CD4-positive, alpha-beta T cell treated with Interleukin-17A for 1 hour (primary cell): ENCODE data around the gene KRTAP10-3.

Source experiments
- DNase-seq: peaks from one replicate; pipeline ENCODE4 v3.0.0-alpha.2; 2020

Gene KRTAP10-3

DNA sequence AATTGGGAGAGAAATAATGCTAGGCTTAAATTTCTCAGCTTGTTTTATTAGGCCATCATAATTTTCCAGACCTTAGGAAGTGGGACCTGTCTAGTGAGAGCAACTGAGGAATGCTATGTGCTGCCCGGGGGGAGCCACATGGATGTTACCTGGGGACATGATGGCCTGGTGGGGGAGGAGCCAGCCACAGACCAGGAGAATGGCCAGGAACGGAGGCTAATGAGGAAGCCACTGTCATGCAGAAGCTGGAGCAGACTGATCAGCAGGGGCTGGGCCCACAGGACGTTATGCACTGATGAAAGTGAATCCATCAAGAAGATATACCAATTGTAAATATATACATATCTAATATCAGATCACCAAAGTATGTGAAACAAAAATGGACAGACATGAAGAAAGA is 14.0 kb downstream of the KRTAP10-3 start:
- no peak for DNase-seq

DNA sequence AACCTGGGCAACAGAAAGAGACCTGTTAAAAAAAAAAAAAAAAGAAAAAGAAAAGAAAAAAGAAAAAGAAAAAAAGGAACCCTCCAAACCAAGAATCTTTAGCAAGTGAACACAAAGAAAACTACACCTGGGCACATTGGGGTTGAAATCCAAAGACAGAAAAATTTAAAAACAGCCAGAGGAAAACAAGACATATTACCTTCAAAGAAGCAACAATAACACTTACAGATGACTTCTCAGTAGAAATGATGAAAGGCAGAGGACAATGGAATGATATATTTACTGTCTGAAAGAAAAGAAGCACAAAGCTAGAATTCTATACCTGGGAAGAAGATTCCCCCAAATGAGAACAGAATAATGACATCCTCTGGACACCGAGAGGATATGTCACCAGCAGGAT is 15.9 kb downstream of the KRTAP10-3 start:
- no peak for DNase-seq

DNA sequence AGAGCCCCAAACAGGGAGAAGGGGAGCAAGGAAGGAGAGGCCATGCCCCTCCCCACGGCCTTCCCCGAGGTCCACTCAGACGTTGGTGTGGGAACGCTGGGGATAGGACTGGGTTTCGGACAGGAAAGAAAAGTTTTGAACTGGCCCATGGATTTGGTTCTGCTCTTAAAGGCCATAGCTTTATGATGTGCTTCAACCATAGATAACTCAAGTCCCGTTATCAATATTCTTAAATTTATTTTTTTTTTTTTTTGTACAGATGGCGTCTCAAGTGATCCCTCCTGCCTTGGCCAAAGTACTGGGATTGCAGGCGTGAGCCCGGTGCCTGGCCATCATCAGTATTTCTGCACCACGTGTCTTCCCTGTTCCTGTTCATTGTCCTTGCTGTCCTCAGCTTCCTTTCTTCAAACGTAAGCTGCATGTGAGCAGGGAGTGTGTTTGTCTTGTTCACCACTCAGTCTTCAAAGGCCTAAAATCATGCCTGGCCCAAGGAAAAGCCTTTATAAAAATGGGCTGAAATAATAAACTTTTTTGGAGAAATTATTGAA is 17.8 kb downstream of the KRTAP10-3 start:
- no peak for DNase-seq

DNA sequence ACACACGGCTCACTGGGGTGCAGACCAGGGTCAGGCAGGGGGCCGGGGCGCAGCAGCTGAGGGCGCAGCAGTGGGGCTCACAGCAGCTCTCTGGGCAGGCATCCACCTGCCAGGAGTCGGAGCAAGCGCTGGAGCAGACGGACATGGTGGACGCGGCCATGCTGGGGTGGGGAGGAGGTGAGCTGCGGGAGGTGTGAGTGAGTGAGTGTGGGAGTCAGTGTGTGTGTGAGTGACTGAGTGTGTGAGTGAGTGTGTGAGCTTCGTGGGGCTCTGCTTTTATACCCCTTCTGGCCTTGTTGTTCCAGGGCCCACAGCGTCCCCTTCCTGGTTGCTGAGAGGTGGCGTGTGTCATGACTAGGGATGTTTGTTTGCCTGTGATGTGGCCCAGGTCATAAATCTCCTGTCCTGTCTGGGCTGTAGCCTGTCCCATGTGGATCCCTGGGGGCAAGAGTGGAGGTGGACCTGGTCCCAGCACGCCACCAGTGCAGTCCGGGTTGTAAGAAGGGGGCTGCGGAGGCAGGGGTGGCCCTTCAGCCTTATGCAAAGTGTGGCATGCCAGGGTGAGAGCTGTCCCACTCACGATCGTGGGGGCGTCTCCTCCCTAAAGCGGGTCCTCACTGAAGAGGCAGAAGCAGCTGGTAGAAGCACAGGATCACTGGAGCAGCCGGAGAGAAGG is 18.5 kb downstream of the KRTAP10-3 start, which contains the start of gene KRTAP10-1:
TSS of gene KRTAP10-1 (minus strand) at position 205 of the 676 bp plus-strand sequence. CDS start at position 160, 45 bp downstream.
- DNase-seq = no peak

DNA sequence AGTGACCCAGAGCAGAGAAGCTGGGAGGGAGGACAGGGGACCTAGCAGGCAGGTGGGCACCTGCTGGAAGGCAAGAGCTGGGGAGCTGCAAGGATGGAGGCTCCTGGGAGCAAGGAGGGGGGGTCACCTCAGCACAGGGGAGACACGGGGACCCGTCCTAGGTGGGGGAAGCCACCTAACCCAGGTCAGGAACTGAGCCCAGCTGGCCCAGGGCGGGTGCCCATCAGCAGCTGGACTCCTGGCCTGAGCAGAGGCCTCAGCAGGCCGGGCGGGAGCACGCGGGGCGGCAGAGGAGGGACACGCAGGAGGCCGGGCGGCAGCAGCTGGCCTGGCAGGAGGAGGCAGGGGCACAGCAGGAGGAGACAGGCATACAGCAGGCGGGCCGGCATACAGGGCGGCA is 19.5 kb downstream of the KRTAP10-3 start:
- no peak for DNase-seq

DNA sequence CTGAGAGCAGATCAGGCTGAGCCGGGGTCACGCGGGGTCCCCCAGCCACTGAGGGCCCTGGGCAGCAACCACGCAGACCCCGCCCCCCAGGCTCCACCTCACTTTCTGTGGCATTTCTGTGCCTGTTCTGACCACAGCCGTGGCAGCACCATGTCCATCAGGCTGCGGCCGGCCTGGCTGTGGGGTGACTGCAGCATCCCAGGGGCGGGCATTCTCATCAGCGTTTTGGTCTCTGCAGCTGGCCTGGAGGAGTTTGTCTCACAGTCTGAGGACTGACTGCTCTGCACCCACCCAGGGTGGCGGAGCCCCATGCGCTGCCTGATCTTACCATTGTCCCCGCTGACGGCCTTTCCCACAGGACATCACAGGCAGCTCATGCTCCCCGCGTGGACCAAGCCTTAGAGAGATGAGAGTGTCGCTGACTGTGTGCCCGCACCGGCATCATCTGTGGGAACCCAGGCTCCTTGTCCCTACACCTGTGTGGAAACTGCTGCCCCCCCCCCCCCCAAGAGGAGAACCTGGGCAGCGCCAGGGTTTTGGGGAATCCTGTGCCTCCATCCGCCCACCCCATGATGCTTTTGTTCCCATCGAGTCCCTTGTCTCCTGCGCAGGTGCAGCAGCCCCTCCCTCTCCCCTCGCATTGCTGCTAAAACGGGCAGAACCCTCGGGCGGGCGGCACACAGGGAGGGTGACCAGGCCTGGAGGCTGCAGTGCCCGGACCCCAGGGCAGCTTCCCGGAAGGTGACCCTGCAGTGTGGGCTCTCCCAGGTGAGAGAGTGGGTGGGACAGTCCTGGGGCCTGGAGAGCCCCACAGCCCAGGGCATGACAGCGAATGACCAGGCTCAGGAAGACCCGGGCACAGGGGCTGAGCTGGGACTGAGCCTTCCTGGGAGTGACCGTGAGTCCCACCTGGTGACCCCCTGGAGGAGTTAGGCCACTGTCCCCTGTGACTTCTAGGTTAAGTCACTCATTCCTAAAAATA is 20.4 kb downstream of the KRTAP10-3 start:
- DNase-seq = no peak

DNA sequence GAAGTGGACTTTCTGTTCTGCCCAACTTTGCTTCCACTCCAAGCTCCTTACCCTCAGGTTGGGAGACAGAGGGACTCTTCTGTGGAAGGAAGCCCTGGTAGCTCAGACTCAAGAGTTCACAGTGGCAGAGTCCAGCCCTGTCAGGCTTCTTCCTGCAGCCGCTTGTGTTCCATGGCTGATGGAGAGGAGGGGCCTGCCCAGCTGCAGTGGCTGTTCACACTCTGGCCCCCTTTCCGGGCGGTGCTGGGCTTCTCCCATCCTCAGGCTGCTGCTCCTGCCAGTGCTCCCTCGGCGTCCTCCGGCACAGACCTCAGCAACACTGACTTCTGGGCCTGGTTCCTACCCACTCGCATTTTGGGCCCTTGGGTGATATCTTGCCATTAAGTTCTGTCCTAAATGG is 22.6 kb downstream of the KRTAP10-3 start:
- DNase-seq = no peak

DNA sequence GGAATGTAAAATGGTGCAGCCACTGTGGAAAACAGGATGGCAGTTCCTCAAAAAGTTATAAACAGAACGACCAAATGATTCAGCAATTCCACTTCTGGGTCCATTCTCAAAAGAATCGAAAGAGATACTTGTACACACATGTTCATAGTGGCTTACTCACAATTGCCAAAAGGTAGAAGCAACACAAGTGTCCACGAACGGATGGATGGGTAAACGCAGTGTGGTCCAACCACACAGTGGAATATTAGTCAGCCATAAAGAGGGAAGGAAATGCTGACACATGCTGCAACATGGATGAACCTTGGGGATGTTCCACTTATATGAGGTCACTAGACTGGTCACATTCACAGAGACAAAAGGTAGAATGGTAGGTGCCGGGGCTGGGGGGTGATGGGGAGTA is 23.9 kb downstream of the KRTAP10-3 start:
- DNase-seq = no peak

DNA sequence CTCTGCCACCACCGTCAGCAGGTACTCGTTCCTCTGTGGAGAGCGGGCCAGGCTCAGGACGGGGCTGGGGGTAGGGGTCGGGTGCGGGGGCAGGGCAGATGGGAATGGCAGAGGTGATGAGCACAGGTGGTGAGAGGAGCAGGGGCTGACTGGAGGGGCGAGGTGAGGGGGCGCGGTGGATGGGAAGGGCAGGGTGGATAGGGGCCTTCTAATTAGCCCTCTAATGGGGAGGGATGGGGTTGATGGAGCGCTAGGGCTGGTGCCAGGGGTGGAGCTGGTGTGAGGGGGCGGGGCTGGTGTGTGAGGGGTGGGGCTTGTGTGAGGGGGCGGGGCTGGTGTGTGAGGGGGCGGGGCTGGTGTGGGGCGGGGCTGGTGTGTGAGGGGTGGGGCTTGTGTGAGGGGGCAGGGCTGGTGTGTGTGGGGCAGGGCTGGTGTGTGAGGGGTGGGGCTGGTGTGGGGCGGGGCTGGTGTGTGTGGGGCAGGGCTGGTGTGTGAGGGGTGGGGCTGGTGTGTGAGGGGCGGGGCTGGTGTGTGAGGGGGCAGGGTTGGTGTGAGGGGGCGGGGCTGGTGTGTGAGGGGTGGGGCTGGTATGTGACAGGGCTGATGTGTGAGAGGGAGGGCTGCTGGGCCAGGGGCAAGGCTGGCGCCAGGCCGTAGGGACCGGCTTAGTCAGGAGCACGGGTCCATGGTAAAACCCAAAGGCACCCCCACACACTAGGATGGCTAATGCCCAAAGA is 24.5 kb downstream of the KRTAP10-3 start:
- no peak for DNase-seq

DNA sequence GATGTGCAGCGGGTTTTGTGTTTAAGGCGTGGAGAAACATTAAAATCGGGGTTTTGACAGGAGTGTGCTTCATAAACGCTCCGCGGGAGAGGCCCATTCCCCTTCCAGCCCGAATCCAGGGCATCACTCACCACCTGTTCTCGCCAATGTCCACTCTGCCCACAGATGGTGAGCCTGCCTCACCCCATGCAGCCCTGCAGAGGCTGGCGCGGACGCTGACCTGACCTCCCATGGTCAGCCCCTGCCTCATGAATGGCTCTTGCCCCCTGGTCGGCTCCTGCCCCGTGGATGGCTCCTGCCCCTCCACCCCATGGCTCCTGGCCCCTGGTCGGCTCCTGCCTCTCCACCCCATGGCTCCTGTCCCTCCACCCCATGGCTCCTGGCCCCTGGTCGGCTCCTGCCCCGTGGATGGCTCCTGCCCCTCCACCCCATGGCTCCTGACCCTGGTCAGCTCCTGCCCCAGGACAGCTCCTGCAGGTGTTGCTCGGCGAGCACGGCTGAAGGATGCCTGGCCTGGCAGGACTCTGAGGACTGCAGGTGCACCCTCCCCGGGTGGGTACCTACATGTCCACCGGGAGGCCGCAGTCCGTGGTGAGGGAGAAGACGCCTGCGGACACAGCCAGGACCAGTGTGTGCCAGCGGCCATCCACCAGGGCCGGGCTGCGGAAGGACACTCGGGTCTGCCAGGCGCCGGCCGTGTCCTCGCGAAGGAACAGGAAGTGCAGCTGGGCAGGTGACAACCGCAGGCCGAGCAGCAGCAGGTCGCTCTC is 25.3 kb downstream of the KRTAP10-3 start:
- DNase-seq = no peak

DNA sequence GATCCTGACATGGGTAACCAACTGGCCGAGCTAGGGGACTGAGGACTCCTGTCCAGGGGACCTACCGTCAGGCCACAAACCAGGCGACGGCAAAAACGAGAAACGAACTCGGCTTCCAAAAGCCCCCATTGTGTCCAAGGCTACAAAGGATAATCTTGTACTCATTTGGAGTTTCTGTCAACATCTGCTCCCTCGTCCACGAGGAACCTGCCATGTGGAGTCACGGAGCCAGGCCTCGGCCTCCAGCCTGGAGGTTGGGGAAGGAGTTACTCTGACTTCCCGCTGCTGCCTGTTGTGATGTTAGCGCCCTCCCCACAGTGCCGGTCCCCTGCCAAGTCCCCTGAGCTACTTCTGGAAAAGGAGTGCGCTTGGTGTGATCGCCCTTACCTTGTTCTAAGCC is 25.9 kb downstream of the KRTAP10-3 start:
- DNase-seq = no peak

DNA sequence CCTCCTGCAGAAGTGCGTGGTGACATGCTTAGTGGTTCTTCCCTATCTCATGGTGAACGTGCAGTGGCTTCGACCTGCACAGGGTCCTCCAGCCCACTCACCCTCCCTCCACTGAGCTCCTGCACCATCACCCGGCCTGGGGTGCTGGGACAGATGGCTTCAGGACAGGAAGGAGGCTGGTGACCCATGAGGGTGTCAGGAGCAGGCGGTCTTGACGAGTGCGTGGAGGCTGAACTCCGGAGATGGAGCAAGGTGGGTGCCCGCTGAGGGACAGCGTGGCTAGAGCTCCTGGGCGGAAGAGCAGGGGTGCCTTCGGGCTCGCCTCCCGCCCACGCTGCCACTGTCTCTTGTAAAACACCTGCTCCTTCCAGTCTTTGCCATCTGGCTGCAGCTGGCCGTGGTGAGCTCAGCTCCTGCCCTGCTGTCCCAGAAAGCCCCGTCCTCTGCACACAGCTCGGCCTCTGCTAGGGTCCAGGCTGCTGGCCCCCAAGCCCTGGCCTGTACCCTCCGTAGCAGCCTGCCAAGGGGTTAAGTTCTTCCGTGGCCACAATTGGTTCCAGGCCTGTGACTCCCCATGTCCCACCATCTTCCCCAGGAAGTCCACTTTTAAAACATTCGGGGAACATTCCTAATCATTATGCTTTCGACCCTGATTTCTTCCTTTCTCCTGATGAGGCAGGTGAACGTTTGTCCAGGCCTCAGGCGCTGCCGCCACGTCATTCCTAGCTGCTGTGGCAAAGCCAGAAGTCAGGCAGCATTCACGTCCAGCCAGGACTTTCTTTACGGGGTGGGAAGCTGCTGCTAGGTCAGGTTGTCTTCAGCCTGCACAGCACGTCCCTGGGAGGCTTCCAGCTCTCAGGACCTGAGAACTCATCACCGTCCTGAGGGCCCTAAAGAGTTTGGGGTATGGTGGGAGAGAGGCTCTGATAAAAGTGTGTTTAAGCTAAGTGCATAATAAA is 26.7 kb downstream of the KRTAP10-3 start:
- no peak for DNase-seq

DNA sequence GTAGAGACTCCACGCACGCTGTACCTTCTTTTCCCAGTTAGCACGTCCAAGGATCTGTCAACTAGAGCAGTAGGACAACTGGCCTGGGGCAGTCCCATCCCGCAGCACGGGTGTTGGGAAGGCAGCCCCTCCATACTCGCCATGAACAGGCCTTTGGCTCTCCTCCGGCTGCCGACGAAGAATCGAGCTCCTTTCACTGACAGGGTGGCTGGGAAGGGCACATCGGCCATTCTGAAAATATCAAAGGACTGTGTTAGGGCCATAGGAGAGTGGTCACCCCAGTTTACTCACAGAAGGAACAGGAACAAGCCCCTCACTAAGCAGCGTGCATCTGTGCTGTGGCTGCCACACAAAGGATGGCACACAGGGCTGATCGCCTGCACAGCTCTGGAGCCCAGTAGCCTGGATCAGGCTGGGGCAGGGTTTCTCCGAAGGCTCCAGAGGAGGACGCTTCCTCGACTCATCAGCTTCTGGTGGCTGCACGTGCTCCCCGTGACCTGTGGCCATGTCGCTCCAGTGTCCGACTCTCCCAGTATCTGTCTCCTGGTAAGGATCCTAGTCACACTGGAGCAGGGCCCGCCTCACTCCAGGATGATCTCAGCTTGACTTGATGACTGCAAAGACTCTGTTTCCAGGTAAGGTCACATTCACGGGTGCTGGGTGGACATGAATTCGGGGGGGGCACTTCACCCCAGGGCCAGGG is 27.5 kb downstream of the KRTAP10-3 start:
- DNase-seq = no peak

DNA sequence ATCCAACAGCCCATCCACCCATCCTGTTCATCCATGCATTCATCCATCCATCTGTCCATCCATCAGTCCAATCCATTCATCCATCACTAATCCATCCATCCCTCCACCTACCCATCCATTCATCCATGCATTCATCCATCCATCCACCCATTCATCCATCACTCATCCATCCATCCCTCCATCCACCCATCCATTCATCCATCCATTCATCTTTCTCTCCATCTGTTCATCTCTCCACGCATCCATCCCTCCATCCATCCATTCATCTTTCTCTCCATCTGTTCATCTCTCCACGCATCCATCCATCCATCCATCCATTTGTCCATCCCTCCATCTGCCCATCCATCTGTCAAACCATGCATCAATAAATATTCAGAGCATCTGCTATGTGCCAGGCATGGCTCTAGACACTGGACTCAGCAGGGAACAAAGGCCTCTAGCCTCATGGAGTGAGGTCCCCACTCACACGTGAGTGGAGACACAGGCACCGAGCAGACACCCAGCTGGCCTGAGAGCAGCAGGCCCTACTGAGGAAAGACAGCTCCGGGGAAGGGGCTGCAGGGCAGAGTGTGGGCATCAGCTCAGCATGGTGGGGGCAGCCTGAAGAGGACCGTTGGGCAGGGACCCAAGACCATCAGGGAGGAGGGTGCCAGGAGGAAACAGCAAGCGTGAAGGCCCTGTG is 28.2 kb downstream of the KRTAP10-3 start:
- no peak for DNase-seq

DNA sequence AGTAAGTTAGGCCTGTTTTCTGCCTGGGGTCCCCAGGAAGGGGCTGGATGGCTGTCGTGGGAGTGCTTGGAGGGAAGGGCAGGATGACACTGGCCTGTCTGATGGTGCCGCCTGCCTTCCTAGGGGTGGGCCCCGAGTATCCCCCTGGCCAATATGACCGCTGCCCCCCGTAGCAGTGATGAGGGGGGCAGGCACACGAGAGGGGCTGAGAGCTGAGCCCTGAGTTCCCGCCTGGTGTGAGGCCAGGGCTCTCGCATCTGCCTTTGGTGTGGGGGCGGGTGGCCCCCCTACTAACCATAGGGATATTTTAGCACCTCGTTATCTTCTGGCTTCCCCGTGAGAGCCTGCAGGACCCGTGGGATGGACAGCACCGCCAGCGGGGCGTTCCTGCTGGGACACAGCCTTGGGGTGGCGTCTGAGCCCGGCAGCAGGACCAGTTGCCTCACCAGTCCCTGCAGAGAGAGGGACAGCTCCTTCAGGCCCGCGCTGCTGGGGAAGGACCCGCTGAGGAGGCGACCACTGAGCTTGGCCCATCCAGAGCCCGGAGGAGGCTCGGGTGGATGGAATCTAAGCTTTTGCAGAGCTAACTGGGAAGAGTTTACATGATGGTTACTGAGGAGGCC is 29.0 kb downstream of the KRTAP10-3 start:
- DNase-seq = no peak

DNA sequence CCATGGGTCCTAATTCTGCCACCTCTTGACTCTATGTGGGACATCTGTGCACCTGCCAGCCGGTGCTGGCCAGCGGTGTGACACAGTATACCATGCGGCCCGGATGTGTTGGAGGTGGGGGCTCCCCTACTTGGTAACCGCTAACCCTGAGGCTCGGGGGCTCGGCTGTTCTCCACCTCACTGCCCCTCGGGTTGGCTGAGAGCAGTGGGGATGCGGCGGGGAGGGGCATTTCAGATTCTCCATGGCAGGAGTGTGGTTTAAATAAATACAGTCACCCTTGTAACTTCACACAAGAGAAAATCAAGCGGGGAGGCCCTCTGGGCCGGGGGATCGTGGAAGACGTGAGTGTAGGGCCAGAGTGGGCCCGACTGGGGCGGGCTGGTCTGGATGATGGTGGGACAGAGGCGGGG is 29.6 kb downstream of the KRTAP10-3 start:
- DNase-seq = no peak

DNA sequence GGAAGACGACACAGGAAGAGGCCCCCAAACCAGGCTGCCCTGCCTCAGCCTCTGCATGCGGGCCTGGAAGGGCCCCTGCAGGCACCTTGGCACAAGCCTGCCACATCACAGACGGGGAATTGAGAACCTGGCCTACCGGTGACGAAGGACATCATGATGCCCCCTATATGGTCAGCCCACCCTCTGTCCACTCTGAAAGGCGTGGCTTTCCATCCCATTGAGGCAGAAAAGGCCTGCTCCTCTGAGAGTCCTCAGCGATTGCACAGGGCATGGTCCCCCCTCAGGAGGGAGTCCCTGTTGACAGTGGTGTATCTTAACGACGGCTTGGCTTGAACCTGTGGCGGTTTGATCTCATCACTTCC is 30.0 kb downstream of the KRTAP10-3 start:
- DNase-seq = no peak

DNA sequence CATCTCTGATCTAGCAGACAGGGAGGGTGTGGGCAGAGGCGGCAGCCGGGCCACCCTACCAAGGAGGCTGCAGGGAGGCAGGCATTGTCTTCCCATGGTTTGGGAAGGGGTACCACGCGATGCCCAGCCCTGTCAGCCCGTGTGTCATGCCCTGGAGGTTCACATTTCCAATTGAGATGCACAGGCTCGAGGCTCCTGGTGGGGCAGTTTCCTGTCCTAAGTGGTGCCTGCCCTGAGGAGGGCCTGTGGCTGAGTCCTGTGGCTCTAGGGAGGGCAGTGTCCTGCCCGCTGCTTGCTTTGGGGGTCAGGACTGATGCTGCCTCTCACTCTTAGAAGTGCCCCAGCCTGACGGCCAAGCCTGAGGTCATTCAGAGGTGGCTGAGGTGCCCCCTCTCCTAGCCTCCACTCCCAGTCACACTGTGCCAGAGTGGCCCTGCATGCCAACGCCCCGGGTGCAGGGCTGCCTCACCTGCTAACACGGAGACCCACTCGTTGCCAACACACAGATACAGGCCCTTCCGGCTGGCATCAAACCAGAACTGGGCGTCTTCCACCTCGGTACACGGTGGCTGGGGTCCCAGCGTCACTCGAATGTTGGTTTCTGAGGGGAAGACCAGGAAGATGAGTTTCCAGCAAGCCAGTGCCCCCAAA is 30.5 kb downstream of the KRTAP10-3 start:
- DNase-seq = no peak
